ENCODE data around the gene NKD2. TPM values are rescaled to one million over a fixed set of nuclear protein-coding genes. Genes with fewer than 3 reads are reported as not detected.
"Not testable (repeated sequence)": the region's sequence is repeated elsewhere in the genome, so short reads cannot be mapped to it uniquely, and the experiment has no call there.

Gene NKD2
- total RNA-seq, 3 donors from 2014 or later, result 0.54 to 0.94 (median 0.58) TPM

- ATAC-seq, result no peak
- Mint-ChIP-seq H3K9me3 (no peaks in the 10 kb centered on the region), H3K36me3 (ENCODE audit: insufficient read depth) (no peaks in the 10 kb centered on the region), H3K4me3 (no peak overlapping the region), H3K4me1 (ENCODE audit: low read depth) (no peaks in the 10 kb centered on the region), H3K27me3 (ENCODE audit: low read depth) (no peaks in the 10 kb centered on the region)
- DNase-seq, result no peak
Observed at GRCh38 chr5:1018596-1018995, 10.0 kb downstream of the NKD2 start.

GRCh38 chr5:1019001-1019905 is 10.7 kb downstream of the NKD2 start:
- ATAC-seq (no peak), DNase-seq (no peak)
- no peak overlapping the region for H3K4me3 Mint-ChIP-seq
- H3K4me1 Mint-ChIP-seq (ENCODE audit: low read depth), result no peaks in the 10 kb centered on the region
- H3K36me3 Mint-ChIP-seq (ENCODE audit: insufficient read depth), result no peaks in the 10 kb centered on the region
- no peaks in the 10 kb centered on the region for H3K27me3 Mint-ChIP-seq (ENCODE audit: low read depth)
- H3K9me3 Mint-ChIP-seq, result no peaks in the 10 kb centered on the region

- ATAC-seq (no peak), DNase-seq (no peak)
- Mint-ChIP-seq H3K4me1 (ENCODE audit: low read depth) (no peaks in the 10 kb centered on the region), H3K27me3 (ENCODE audit: low read depth) (no peaks in the 10 kb centered on the region), H3K9me3 (no peaks in the 10 kb centered on the region), H3K4me3 (no peak overlapping the region), H3K36me3 (ENCODE audit: insufficient read depth) (no peaks in the 10 kb centered on the region)
Observed at GRCh38 chr5:1020452-1020961, 11.9 kb downstream of the NKD2 start.

GRCh38 chr5:1021136-1021968 is 12.8 kb downstream of the NKD2 start:
- H3K36me3 Mint-ChIP-seq (ENCODE audit: insufficient read depth), result no peaks in the 10 kb centered on the region
- DNase-seq (no peak), ATAC-seq (no peak)
- H3K27me3 Mint-ChIP-seq (ENCODE audit: low read depth), result no peaks in the 10 kb centered on the region
- no peaks in the 10 kb centered on the region for H3K9me3 Mint-ChIP-seq
- H3K4me3 Mint-ChIP-seq, result no peak overlapping the region
- H3K4me1 Mint-ChIP-seq (ENCODE audit: low read depth), result no peaks in the 10 kb centered on the region

- H3K4me3 Mint-ChIP-seq; H3K4me1 Mint-ChIP-seq (ENCODE audit: low read depth); H3K27me3 Mint-ChIP-seq (ENCODE audit: low read depth); DNase-seq; H3K9me3 Mint-ChIP-seq; ATAC-seq; H3K36me3 Mint-ChIP-seq (ENCODE audit: insufficient read depth): not testable (repeated sequence)
Observed at GRCh38 chr5:1021969-1022336, 13.4 kb downstream of the NKD2 start.

- no peak for DNase-seq
- H3K27me3 Mint-ChIP-seq (ENCODE audit: low read depth), result peaks cover 5% of the 10 kb centered on the region
Observed at GRCh38 chr5:1026700-1027621, 18.4 kb downstream of the NKD2 start.

GRCh38 chr5:1027631-1028441 is 19.2 kb downstream of the NKD2 start:
- no peaks in the 10 kb centered on the region for H3K9me3 Mint-ChIP-seq
- H3K27me3 Mint-ChIP-seq (ENCODE audit: low read depth), result peaks cover 5% of the 10 kb centered on the region
- no peak overlapping the region for H3K4me3 Mint-ChIP-seq
- DNase-seq, result no peak
- no peaks in the 10 kb centered on the region for H3K4me1 Mint-ChIP-seq (ENCODE audit: low read depth)
- no peak for ATAC-seq
- H3K36me3 Mint-ChIP-seq (ENCODE audit: insufficient read depth), result no peaks in the 10 kb centered on the region

More at GRCh38 chr5:1026700-1027621, 18.4 kb downstream of the NKD2 start:
- Mint-ChIP-seq H3K4me3 (no peak overlapping the region), H3K36me3 (ENCODE audit: insufficient read depth) (no peaks in the 10 kb centered on the region), H3K9me3 (no peaks in the 10 kb centered on the region), H3K4me1 (ENCODE audit: low read depth) (no peaks in the 10 kb centered on the region)
- ATAC-seq, result no peak

GRCh38 chr5:1028481-1029281 is 20.1 kb downstream of the NKD2 start:
- no peaks in the 10 kb centered on the region for H3K4me1 Mint-ChIP-seq (ENCODE audit: low read depth)
- DNase-seq, result no peak
- H3K27me3 Mint-ChIP-seq (ENCODE audit: low read depth), result peaks cover 5% of the 10 kb centered on the region
- no peak overlapping the region for H3K4me3 Mint-ChIP-seq
- no peaks in the 10 kb centered on the region for H3K9me3 Mint-ChIP-seq
- ATAC-seq, result no peak
- no peaks in the 10 kb centered on the region for H3K36me3 Mint-ChIP-seq (ENCODE audit: insufficient read depth)

GRCh38 chr5:1029282-1029944 is 20.8 kb downstream of the NKD2 start:
- H3K36me3 Mint-ChIP-seq (ENCODE audit: insufficient read depth), result no peaks in the 10 kb centered on the region

GRCh38 chr5:1029945-1030625 is 21.5 kb downstream of the NKD2 start:
- H3K4me1 Mint-ChIP-seq (ENCODE audit: low read depth), result no peaks in the 10 kb centered on the region
- ATAC-seq (no peak), DNase-seq (no peak)
- H3K36me3 Mint-ChIP-seq (ENCODE audit: insufficient read depth), result no peaks in the 10 kb centered on the region
- peaks cover 10% of the 10 kb centered on the region for H3K27me3 Mint-ChIP-seq (ENCODE audit: low read depth)
- no peak overlapping the region for H3K4me3 Mint-ChIP-seq
- H3K9me3 Mint-ChIP-seq, result no peaks in the 10 kb centered on the region

More at GRCh38 chr5:1029282-1029944, 20.8 kb downstream of the NKD2 start:
- no peaks in the 10 kb centered on the region for H3K9me3 Mint-ChIP-seq
- H3K4me1 Mint-ChIP-seq (ENCODE audit: low read depth), result no peaks in the 10 kb centered on the region
- DNase-seq, result no peak
- H3K4me3 Mint-ChIP-seq, result no peak overlapping the region
- ATAC-seq, result no peak
- peaks cover 5% of the 10 kb centered on the region for H3K27me3 Mint-ChIP-seq (ENCODE audit: low read depth)

GRCh38 chr5:1030801-1031271 is 22.2 kb downstream of the NKD2 start:
- no peaks in the 10 kb centered on the region for H3K36me3 Mint-ChIP-seq (ENCODE audit: insufficient read depth)
- H3K4me1 Mint-ChIP-seq (ENCODE audit: low read depth), result no peaks in the 10 kb centered on the region
- H3K9me3 Mint-ChIP-seq, result no peaks in the 10 kb centered on the region
- no peak for ATAC-seq
- H3K4me3 Mint-ChIP-seq, result no peak overlapping the region
- H3K27me3 Mint-ChIP-seq (ENCODE audit: low read depth), result peaks cover 11% of the 10 kb centered on the region
- DNase-seq, result no peak
